ENCODE data around the gene GPRC6A. TPM values are rescaled to one million over a fixed set of nuclear protein-coding genes. Genes with fewer than 3 reads are reported as not detected.

The GPRC6A gene
- polyA plus RNA-seq, 1 experiment, result not detected

DNA sequence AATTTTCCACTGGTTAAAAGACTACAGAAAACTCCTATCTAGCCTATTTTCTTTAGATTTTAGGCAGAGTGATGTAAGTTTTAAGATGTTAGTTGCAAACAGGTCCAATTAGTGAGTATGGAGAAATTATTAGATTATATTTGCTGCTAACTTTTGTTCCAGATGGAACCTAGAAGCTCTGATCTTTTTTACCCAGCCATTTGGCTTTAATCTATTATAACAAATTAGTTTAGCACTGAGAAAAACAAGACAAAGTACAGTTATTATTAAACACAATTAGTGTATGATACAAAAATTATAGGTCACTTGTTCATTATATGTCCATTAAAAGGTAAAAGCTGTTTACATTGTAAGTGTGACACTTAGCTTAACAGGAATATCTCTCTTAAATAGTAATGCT lies 65.8 kb downstream of the GPRC6A start:
- no peaks in the 10 kb centered on the region; the same call in 1 of the 2 replicates for H3K36me3 ChIP-seq (ENCODE audit: control insufficient read depth, insufficient read depth, low read length)
- POLR2A ChIA-PET, result no interaction called here

DNA sequence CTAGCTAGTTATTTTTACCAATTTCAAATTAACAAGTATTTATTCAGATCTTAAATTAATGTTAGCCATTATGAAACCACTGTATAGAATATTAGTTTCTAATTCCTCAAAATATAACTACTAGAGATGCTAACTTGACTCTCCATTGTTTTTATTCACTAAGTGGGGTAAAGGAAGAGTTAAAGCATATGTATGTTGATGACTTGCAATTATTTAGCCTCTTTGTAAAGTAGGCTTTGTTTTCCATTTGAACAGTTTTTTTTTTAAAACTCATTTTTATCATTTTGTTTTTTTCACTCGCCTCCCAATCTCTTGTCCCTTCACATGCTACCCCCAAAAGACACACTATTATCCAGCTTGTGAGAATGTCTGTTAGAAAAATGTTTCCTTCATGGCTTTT lies 66.6 kb downstream of the GPRC6A start:
- Histone ChIP-seq H3K27me3 (ENCODE audit: control insufficient read depth, insufficient read depth, low read length) (peaks cover 1% of the 10 kb centered on the region; the same call in 1 of the 2 replicates), H3K4me3 (ENCODE audit: low read depth, low read length) (no peak overlapping the region), H3K36me3 (ENCODE audit: control insufficient read depth, insufficient read depth, low read length) (no peaks in the 10 kb centered on the region; the same call in 1 of the 2 replicates)
- ChIA-PET POLR2A (no interaction called here), CTCF (no interaction called here)
- TF ChIP-seq, protein P1, sequence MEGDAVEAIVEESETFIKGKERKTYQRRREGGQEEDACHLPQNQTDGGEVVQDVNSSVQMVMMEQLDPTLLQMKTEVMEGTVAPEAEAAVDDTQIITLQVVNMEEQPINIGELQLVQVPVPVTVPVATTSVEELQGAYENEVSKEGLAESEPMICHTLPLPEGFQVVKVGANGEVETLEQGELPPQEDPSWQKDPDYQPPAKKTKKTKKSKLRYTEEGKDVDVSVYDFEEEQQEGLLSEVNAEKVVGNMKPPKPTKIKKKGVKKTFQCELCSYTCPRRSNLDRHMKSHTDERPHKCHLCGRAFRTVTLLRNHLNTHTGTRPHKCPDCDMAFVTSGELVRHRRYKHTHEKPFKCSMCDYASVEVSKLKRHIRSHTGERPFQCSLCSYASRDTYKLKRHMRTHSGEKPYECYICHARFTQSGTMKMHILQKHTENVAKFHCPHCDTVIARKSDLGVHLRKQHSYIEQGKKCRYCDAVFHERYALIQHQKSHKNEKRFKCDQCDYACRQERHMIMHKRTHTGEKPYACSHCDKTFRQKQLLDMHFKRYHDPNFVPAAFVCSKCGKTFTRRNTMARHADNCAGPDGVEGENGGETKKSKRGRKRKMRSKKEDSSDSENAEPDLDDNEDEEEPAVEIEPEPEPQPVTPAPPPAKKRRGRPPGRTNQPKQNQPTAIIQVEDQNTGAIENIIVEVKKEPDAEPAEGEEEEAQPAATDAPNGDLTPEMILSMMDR (IDR thresholded peaks at IDR 0.05; ENCODE audit: insufficient read depth, low read depth, low read length), result no peak
- DNase-seq (ENCODE audit: low read depth), result no peak

More for the DNA sequence above, 65.8 kb downstream of the GPRC6A start:
- TF ChIP-seq, protein P1 (IDR thresholded peaks at IDR 0.05; ENCODE audit: insufficient read depth, low read depth, low read length), result no peak
- CTCF ChIA-PET, result interaction anchor here (0.5 to 0.6 kb wide), 2 partner anchors 20 to 186 kb away, joined by 3 read pairs; no protein-coding TSS in a partner anchor
- Histone ChIP-seq H3K27me3 (ENCODE audit: control insufficient read depth, insufficient read depth, low read length) (peaks cover 1% of the 10 kb centered on the region; the same call in 1 of the 2 replicates), H3K4me3 (ENCODE audit: low read depth, low read length) (no peak overlapping the region)
- DNase-seq (ENCODE audit: low read depth), result no peak

DNA sequence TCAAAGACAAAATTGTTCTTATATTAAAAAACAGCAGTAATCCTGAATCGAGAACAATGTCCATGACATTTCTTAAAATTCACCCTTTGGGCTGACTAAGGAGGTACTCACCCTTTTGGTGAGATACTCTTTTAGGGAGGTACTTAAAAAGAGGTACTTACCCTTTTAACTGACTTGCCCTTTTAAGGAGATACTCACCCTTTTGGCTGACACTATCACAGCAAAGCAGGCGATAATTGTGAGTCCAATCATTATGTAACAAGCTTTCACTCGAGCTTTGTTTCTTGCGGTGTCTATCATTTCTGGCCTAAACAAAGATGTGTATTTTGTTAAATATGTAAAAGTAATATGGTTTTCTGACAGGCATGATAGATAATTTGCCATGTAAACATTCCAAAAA lies 67.1 kb downstream of the GPRC6A start:
- CTCF ChIA-PET, result no interaction called here
- H3K4me3 ChIP-seq (ENCODE audit: low read depth, low read length), result no peak overlapping the region
- TF ChIP-seq, protein P1 (IDR thresholded peaks at IDR 0.05; ENCODE audit: insufficient read depth, low read depth, low read length), result no peak
- no peaks in the 10 kb centered on the region; the same call in 1 of the 2 replicates for H3K36me3 ChIP-seq (ENCODE audit: control insufficient read depth, insufficient read depth, low read length)
- DNase-seq (ENCODE audit: low read depth), result no peak
- H3K27me3 ChIP-seq (ENCODE audit: control insufficient read depth, insufficient read depth, low read length), result peaks cover 1% of the 10 kb centered on the region; the same call in 1 of the 2 replicates
- POLR2A ChIA-PET, result no interaction called here

DNA sequence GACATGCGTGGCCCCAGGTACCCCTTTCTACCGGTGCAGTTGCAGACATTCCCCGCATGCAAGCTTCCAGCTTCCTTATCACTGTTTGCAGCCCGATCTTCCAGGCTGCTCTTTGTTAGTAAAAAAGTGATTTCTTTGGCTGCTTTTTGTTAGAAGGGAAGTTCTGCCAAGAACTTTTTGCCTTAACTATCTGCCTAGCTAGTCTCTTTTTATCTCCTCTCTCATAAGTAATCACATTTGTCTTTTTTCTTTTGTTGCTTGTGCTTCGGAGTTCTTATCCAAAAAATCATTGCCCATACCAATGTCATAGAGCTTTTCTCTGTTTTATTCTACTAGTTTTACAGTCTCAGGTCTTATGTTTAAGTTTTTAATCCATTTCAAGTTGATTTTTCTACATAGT lies 83.7 kb downstream of the GPRC6A start:
- TF ChIP-seq, protein P1 (IDR thresholded peaks at IDR 0.05; ENCODE audit: insufficient read depth, low read depth, low read length), result no peak
- Histone ChIP-seq H3K36me3 (ENCODE audit: control insufficient read depth, insufficient read depth, low read length) (no peaks in the 10 kb centered on the region), H3K4me3 (ENCODE audit: low read depth, low read length) (no peak overlapping the region), H3K27me3 (ENCODE audit: control insufficient read depth, insufficient read depth, low read length) (no peaks in the 10 kb centered on the region)
- POLR2A ChIA-PET, result no interaction called here
- DNase-seq (ENCODE audit: low read depth), result no peak
- CTCF ChIA-PET, result interaction anchor here (1.9 kb wide), 1 partner anchor 13 kb away, joined by 5 read pairs; no protein-coding TSS in a partner anchor

Other genes with a start within 250 kb of the GPRC6A start
- 0.09 and 0.13 TPM in 2 replicates for gene RSPH4A, start 212.6 kb downstream of the GPRC6A start, polyA plus RNA-seq (2011; rRNA removed)
- 4.4 and 6.3 TPM in 2 replicates for gene ZUP1, start 160.3 kb downstream of the GPRC6A start, polyA plus RNA-seq (2011; rRNA removed)
- 1.6 and 4.4 TPM in 2 replicates for gene KPNA5, start 147.9 kb downstream of the GPRC6A start, polyA plus RNA-seq (2011; rRNA removed)
- gene FAM162B, start 63.4 kb downstream of the GPRC6A start, polyA plus RNA-seq (2011; rRNA removed), result 6.4 and 9.9 TPM in 2 replicates
- not detected in 2 replicates for gene RFX6, start 48.2 kb upstream of the GPRC6A start, polyA plus RNA-seq (2011; rRNA removed)

Data from BJ (cell line).